HG03196 (cell line): Measurements from ENCODE around the gene GPR132.

Experiments
- ATAC-seq: cut with Tn5 transposase; IDR thresholded peaks from one replicate; pipeline ENCODE4 v1.9.1; 2021; ENCODE audit not compliant: unreplicated experiment

Gene GPR132

GRCh38 chr14:105023144-105023543, 42.1 kb downstream of the GPR132 start:
- ATAC-seq, result no peak

DNA sequence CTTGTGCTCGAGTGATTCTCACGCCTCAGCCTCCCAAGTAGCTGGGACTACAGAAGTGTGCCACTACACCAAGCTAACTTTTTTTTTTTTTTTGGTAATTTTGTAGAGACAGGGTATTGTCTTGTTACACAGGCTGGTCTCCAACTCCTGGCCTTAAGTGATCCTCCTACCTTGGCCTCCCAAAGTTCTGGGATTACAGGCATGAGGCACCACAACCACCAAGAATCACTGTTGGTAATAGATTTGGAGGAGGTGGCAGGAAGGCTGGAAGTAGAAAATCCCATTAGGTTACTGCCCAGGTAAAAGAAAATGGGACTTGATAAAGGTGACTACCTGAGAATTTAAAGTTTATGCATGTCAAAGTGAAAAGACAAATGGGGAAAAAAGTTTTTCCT, 43.0 kb downstream of the GPR132 start:
- no peak for ATAC-seq

DNA sequence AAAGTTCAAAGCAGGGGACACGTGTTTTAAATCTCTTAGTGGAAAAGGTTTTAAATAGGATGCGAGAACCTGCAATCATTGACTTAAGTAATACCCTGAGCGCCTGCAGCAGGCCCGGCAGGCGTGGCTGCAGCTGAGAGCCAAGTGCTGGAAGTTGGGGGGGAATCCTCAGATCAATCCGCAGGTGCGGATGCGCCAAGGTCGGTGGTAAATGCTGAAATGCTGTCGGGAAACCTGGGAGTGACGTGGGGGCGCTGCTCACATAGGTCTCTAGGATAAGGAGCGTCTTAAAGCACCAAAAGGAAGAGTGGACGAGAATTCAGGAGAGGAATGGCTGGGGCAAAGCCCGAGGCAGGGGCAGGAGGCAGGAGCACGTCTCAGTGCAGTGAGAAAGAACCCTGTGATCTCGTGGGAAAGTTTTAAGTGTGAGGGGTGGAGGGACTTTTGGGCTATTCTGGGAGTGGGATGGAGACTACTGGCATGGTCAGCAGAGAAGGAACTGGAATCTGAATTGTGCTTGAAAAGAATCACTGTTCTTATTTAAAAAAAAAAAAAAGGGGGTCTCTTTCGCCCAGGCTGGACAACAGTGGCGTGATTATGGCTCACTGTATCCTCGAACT, 43.5 kb downstream of the GPR132 start:
- ATAC-seq, result no peak

DNA sequence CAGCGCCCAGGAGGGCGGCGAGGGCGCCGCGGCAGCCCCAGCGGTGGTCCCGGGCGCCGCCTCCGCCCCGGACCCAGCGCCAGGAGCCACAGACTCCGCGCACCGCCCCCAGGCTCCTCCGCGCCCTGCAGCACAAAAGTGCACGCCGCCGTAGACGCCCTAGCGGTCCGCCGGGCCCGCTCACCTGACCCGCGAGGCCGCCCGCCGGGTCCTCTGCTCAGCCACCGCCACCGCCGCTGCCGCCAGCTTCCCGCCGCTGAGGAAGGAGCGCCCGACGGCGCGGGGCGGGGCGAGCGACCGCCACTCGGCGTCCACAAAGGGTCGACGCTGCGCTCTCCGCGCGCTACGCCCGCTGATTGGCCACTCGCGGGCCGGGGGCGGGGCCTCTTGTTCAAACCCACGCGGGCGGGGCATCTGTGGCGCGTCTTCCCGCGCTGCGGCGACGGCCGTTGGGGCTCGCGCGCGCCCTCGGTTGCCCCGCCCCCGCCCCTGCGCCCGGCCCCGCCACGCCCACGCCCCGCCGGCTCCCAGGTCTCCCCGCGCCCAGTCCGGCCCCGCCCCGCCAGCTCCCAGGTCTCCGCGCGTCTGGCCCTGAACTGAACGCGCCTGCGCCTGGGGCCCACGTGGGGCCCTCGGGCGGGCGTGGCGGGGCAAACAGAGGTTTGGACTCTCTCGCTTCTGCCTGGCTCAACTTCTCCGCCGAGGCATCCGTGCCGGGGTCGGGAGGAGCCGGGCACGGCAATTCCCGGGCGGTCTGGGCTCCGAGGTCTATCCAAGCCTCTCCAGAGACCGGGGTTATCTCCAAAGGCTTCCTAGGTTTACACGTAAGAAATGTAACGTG, 44.2 kb downstream of the GPR132 start, which contains the start of gene CDCA4:
TSS of gene CDCA4 (minus strand) at position 269 of the 841 bp plus-strand sequence. CDS start 9,154 bp downstream, outside the sequence.
- peak; percentile 78 for ATAC-seq

DNA sequence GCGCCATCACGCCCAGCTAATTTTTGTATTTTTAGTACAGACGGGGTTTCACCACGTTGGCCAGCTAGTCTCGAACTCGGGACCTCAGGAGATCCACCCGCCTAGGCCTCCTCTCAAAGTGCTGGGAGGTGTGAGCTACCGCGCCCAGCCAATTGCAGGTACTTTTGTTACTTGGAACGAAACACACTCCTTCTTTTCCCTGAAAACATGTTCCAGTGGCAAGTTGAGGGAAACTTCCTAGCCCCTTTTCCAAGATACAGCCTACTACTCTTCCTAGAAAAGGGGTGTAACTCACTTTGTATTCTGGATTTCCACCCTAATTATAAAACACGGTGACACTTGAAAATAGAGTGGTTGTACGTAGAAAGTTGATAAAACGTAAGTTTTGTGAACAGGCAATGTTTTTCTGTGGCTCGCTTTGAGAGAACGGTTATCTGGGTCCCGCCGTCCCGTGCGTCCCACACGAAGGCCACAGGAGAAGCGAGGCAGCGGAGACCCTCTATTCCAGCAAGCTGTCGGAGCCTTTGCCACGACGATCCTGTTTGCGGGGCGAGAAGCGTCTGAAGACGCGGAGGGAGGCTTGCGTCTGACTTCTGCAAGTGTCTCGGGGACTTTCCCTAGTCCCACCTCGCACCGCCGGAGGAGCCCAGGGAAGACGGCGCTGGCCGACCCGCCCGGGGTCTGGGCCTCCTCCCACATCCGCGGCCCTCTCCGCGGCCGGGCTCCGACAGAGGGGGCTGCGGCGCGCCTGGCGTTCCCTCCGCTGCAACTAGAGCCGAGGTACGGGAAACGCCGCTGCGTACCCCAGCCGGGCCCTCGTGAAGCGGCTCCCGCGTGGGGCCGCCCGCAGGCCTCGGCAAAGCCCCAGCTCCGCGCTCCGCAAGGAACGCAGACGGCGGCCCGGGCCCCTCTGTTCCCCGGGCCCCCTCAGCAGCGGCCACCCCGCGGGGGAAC, 45.1 kb downstream of the GPR132 start:
- peak; percentile 21 for ATAC-seq

DNA sequence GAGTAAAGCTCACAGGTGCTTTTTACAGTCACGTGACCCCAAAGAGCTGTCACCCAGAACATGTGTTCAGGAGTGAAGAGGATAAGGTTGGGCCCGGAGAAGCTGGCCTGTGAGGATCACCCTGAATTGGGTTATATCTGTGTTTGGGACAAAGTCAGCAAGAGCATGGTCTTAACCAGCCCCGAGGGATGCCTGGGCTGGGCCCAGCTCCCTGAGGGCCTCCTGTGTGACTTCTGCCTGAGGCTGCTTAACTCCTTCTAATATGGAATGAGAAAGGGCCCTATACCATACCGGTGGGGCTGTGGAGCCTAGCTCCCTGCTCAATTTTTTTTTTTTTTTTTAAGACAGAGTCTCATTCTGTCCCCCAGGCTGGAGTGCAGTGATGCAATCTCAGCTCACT, 46.8 kb downstream of the GPR132 start:
- no peak for ATAC-seq

GRCh38 chr14:105015905-105016304, 49.3 kb downstream of the GPR132 start:
- ATAC-seq, result no peak

GRCh38 chr14:105015242-105015641, 50.0 kb downstream of the GPR132 start:
- ATAC-seq, result no peak

DNA sequence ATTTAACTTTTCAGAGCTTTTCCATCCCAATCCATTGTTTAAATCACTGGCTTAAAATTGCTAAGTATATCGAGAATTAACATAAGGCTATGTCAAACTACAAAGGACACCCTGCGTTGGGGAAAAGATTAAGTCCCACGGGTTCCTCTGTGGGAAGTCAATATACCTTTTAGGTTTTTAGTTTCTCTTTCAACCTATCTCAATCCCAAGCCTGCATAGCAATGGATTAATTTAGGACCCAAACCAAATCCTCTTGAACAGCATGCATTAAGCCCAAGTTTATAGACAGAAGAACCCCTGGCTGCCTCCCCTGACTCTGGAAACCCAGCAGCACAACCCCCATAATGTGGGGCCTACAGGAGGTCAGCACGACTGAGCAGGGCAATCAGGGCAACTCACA, 50.6 kb downstream of the GPR132 start:
- ATAC-seq, result no peak

- no peak for ATAC-seq
These were observed 51.2 kb downstream of the GPR132 start for GRCh38 chr14:105014032-105014431.

DNA sequence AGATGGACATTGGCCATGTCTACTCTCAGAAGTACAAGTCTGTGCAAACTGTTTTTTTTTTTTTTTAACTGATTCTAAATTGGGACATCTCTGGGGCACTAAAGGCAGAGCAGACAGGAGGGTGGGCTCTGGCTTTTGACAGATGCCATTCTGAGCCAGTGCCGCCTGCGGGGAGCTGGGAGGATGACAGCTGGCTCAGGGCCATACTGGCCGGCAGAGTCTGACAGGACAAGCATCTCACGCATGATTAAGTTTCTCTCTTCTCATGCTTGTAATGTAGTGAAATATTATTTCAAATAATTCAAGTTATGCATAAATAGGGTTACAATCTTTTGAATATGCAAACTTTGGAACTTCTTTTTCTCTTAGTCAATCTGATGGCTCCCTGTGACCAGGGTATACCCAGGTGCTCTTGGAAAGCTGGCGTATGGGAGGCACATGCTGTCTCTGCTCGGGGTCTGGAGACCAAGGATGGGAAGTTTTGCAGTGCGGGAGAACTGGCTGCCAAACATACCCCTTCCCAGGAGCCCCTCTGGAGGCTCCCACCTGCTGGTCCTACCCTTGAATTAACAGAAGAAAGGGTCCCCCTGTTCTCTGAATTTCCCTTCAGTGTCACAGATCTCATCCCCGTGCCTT, 52.0 kb downstream of the GPR132 start:
- no peak for ATAC-seq

DNA sequence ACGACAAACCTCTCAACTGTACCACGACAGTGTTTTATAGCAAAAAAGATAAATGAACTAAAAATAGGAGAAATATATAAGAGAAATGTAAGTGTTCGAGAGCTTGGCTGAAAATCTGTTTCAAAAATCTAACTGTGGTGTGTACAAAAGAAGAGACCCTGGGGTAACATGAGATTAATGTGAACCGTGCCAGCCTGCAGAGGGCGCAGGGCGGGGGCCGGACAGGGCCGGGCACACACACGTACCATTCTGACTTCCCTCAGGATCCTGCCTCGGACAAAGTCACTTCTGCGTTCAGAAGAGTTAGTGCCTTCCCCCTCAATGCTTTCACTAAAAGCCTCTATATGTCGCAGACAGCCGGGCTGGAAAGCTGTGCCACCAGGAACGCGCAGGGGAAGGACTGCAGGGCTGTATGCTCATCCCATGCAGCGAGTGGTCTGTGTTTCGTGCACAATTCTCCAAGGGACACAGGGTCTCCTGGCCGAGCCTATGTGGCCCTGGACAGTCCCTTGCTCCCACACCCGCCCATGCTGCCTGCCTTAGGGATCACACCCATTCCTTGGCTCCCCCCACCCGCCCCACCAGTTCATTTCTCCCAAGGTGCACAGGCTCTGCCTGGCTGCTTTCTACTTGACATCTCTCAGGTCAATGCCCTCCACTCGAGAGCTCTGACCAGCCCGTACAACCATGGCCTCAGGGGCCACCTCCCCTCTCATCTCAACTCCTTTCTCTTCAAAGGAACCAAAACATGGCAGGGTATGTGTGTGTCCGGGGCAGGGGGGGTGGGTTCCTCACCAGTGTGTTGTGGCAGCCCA, 52.9 kb downstream of the GPR132 start:
- ATAC-seq, result no peak

DNA sequence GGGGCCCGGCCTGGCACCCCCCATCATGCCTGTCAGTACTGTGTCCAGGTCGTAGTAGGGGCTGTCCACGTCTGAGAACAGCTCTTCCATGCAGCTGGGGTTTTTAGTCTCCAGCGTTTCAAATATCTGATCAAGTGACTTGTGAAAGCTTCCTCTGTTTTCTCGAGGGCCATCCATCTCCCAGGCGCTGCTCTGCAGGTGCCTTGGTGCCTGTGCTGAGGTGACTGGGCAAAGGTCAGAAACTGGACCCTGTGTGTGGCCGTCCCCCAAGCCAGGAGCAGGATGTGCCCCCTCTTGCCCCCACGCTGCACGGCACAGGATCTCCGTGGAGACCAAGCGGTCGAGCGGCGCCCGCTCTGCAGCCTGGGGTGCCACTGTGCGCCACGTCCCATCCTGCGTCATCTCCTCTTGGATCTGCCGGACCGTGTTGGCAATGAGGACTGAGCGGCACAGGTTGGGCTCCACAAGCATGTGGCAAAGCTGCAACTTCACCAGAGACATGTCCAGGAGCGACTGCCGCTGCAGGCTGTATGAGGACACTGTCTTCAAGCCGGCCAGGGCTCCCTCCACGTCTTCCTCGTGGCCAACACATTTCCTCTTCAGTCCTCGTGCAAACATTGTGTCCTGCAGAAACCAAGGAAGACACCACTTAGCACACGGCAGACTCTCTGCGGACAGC, 53.8 kb downstream of the GPR132 start:
- no peak for ATAC-seq

- no peak for ATAC-seq
These were observed 54.3 kb downstream of the GPR132 start for GRCh38 chr14:105010891-105011291.

DNA sequence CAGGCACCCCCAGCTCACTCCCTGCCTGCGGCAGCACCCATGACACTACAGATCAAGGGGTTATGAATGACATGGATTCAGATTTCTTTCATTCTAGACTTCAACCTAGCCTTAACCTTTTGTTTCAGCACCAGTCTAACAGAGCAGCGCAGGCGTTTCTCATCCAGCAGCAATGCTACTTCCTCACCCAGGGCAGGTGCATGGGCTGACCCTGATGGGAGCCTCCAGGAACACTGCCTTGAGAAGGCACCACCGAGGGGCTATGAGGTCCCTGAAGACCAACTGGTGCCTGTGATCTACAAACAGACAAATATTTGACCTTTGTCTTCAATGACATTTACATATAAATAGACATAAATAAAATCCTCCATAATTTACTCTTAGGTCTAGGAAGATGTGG, 55.1 kb downstream of the GPR132 start:
- no peak for ATAC-seq

DNA sequence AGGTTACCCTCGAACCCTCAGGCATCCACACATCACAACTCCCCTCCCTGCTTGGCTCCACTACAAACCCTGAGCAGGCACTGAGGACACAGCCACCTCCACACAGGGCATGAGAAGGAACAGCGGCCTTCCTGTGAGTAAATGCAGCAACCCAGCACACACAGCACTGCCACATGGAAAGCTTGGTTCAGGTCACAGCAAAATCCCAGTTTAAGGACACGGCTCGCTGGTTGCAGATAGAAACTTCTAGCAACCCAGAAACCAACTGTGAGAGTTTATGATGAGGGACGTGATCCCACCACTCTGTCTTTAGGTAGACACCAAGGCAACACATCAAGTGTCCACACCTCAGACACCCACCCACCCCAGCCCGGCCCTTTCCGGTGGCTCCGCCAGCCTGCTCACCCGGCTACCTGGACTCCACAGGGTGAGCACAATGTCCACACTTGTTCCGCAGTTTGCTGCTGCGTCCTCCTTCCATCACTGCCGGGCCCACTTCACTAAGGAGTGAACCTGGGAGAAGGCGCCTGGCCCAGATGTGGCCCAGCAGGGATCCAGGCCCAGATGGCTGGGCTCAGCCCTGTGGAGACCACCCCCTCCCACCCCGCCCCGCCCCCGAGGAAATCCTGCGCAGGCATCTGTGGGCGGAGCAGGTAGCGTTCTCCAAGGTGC, 57.5 kb downstream of the GPR132 start:
- ATAC-seq, result no peak

DNA sequence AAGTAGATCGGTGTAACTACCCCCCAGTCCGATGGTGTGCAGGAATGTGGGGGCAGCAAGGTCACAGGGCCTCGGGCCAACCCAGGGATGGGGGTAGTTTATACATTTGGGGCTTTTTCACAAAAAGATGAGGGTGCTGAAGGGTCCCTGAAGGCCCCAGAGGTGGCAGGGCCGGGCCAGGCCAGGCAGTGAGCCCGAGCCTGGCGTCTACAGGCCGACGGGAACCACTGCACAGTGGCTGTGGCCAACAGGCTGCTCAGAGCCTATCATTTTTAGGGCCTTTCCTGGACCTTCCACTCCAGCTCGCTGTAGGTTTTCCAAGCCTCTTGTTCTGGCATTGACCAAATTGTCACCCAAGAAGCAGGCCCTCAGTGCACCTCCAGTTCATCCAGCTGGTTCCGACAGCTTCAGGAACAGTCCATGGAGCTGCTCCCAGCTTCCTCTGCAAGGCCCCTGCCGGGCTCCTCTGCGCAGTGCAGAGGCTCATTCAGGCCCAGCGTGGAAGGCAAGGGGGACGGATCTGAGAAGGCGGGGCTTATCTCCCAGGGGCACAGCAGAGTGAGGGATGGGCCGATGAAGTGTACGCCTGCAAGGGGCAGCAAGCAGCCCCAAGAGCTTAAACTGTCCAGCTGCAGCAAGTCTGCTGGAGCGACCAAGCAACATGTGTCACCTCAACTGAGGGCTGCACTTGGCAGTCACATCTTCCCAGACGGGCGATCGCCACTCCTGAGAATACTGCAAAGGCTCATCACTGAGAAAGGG, 58.2 kb downstream of the GPR132 start:
- no peak for ATAC-seq
